Hindlimb muscle (tissue), 1 donor: ENCODE results near the gene TACR2. TPM values are rescaled to one million over a fixed set of nuclear protein-coding genes. Genes with fewer than 3 reads are reported as not detected.
A peak's percentile ranks its signal among the peaks of the same experiment; 100 is the strongest.

Source experiments
- DNase-seq: peaks from one replicate; pipeline ENCODE4 v3.0.0-alpha.2; 2013
- polyA plus RNA-seq: library from polyadenylated mRNA; unstranded; fragments of 120-200 nt; gene quantifications from one replicate; pipeline ENCODE4 v1.2.1, GENCODE V29; 2013; ENCODE audit not compliant: insufficient read length

TACR2 gene
- polyA plus RNA-seq, 1 donor = 0.77 TPM

GRCh38 chr10:69367469-69367868 lies 49.2 kb downstream of the TACR2 start:
- DNase-seq = no peak

DNA sequence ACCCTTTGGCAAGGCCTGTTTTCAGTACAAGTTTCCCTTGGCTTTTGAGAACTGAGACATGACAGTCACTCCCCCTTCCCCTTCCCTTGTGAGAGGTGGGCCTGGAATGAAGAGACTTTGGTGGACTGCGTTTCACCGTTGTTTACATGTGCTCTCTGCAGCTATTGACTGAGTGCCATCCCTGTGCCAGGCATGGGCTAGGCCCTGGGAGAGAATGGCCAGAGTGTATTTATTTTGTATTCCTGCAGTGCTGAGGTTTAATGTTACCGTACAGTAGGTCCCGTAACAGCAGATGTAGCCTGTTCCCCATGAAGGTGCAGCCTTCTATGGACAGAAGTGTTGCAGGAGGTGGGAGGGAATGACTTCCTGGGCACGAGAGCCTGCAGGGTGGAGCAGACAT lies 50.0 kb downstream of the TACR2 start:
- no peak for DNase-seq

DNA sequence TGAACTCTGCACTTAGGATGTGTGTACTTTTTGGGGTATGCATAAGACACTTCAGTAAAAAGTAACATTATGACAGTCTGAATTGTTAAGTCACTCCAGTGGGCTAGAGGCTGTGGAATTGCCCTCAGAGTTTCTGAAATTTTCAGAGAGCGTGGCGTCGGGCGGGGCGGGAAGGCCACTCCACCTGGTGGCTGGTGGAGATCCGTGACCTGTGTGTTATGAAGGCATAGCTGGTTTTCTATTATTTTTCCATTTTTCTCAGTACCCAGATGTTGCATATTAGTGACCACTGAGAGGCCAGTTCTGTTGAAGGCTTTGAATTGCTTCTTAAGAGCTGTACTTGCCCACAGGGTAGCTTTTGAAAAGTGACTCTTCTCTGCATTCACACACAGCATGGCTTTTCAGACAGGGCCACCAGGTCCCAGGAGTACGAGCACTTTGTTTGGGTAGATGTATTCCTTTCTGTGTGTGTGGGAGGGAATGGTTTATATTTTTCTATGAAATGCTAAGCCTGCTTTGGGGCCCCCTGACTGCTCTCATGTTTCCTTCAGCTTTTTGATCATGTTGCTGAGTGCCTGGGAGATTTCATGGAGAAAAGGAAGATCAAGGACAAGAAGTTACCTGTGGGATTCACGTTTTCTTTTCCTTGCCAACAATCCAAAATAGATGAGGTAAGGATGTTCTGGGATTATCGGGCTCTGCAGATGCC lies 52.3 kb downstream of the TACR2 start:
- DNase-seq = no peak

- DNase-seq = no peak
These were observed 53.1 kb downstream of the TACR2 start for GRCh38 chr10:69363666-69364065.

GRCh38 chr10:69362471-69362954 lies 54.2 kb downstream of the TACR2 start:
- no peak for DNase-seq

GRCh38 chr10:69361303-69361614 lies 55.5 kb downstream of the TACR2 start:
- no peak for DNase-seq

- peak; percentile 64 for DNase-seq
These were observed 56.0 kb downstream of the TACR2 start for GRCh38 chr10:69360485-69361302.

GRCh38 chr10:69359594-69359993 lies 57.1 kb downstream of the TACR2 start:
- DNase-seq = no peak

- DNase-seq = no peak
These were observed 57.6 kb downstream of the TACR2 start for GRCh38 chr10:69359148-69359547.

- DNase-seq = no peak
These were observed 58.4 kb downstream of the TACR2 start for GRCh38 chr10:69358148-69358795.

GRCh38 chr10:69356187-69356586 lies 60.5 kb downstream of the TACR2 start:
- DNase-seq = no peak

DNA sequence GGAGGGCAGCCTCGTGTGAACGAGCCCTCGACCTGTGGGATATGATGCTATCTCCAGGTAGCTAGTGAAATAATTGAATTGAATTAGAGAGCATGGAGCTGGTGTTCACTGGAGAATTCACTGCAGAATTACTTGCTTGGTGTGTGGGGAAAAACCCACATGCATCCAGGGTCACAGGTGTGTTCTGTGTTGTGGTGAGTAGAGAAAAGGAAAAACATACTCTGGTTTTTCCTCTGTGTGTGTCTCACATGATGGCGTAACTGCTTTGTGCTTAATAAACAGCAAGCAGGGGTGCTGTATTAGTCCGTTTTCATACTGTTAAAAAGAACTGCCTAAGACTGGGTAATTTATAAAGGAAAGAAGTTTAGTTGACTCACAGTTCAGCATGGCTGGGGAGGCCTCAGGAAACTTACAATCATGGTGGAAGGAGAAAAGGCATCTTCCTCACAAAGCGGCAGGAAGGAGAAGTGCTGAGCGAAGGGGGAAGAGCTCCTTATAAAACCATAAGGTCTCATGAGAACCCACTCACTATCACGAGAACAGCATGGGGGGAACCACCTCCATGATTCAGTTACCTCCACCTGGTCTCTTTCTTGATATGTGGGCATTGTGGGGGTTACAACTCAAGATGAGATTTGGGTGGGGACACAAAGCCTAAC lies 62.6 kb downstream of the TACR2 start:
- DNase-seq = no peak

Other genes with a start within 250 kb of the TACR2 start
- gene SUPV3L1, start 236.7 kb downstream of the TACR2 start, polyA plus RNA-seq = 29.4 TPM
- not detected for gene HKDC1, start 196.6 kb downstream of the TACR2 start, polyA plus RNA-seq
- 35.4 TPM for gene HK1, start 138.4 kb downstream of the TACR2 start, polyA plus RNA-seq
- 93.8 TPM for gene TSPAN15, start 34.5 kb upstream of the TACR2 start, polyA plus RNA-seq
- gene NEUROG3, start 156.5 kb upstream of the TACR2 start, polyA plus RNA-seq = not detected
- 0.27 TPM for gene FAM241B, start 213.3 kb upstream of the TACR2 start, polyA plus RNA-seq